ENCODE results near the gene C1orf35. TPM values are rescaled to one million over a fixed set of nuclear protein-coding genes. Genes with fewer than 3 reads are reported as not detected.
A peak's percentile ranks its signal among the peaks of the same experiment; 100 is the strongest.

Gene C1orf35
- total and polyA plus RNA-seq, 9 of the 15 experiments (the other 6 are each of a cell fraction or from before 2014, with no cell fraction given): 3.2 to 48.7 (median 12.5) TPM

DNA sequence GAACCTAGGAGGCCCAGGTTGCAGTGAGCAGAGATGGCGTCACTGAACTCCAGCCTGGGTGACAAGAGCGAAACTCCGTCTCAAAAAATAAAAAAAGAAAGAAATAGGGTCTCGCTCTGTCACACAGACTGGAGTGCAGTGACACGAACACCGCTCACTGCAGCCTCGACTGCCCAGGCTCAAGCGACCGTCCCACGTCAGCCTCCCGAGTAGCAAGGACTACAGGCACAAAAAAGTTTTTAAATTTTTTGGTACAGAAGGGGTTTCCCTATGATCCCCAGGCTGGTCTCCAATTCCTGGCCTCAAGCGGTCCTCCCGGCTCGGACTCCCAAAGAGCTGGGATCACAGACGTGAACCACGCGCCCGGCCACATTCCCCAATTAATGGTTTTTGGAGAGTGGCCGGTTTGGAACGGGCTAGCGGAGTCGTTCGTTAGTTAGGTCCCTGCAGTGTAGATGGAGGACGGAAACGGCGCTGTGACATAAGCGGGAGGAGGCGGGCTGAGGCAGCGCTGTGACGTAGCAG lies 36.3 kb upstream of the C1orf35 start (continued):
- TF ChIP-seq, protein P1, sequence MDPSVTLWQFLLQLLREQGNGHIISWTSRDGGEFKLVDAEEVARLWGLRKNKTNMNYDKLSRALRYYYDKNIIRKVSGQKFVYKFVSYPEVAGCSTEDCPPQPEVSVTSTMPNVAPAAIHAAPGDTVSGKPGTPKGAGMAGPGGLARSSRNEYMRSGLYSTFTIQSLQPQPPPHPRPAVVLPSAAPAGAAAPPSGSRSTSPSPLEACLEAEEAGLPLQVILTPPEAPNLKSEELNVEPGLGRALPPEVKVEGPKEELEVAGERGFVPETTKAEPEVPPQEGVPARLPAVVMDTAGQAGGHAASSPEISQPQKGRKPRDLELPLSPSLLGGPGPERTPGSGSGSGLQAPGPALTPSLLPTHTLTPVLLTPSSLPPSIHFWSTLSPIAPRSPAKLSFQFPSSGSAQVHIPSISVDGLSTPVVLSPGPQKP (CRISPR knock-in tag; IDR thresholded peaks at IDR 0.05): no peak
- TF ChIP-seq ELF4 (CRISPR knock-in tag; IDR thresholded peaks at IDR 0.05) (no peak; the same call in 1 of the 2 replicates), FOXA3 (CRISPR knock-in tag; conservative IDR thresholded peaks at IDR 0.05 in 1 of 2, IDR thresholded peaks at IDR 0.05 in 1 of 2) (peak in 1 of 2 experiments; percentile 38; a peak in 1 of 4 replicates), NFYB (IDR thresholded peaks at IDR 0.05; ENCODE audit: extremely low read depth, insufficient read length) (no peak), FOXM1 (IDR thresholded peaks at IDR 0.05; ENCODE audit: low read depth) (peak; percentile 27; the same call in 1 of the 2 replicates), FOXM1 (CRISPR knock-in tag; IDR thresholded peaks at IDR 0.05; ENCODE audit: low read depth) (no peak), TEAD4 (IDR thresholded peaks at IDR 0.05; ENCODE audit: low read length) (no peak), TEAD4 (CRISPR knock-in tag; IDR thresholded peaks at IDR 0.05; ENCODE audit: borderline replicate concordance) (no peak), ZC3H4 (CRISPR knock-in tag; IDR thresholded peaks at IDR 0.05; ENCODE audit: borderline replicate concordance) (no peak; the same call in 1 of the 2 replicates), ZNF146 (CRISPR knock-in tag; IDR thresholded peaks at IDR 0.05; ENCODE audit: unreplicated experiment) (no peak), ZNF23 (CRISPR knock-in tag; IDR thresholded peaks at IDR 0.05) (peak; percentile 48; the same call in 1 of the 2 replicates), ZNF174 (CRISPR knock-in tag; IDR thresholded peaks at IDR 0.05) (no peak), CBX2 (IDR thresholded peaks at IDR 0.05; ENCODE audit: insufficient read depth, low read length, poor library complexity, severe bottlenecking) (no peak), SMAD3 (CRISPR knock-in tag; conservative IDR thresholded peaks at IDR 0.05) (0 out of 2 replicates have a peak, but pooled peaks have one; percentile 34), CEBPB (tag; IDR thresholded peaks at IDR 0.05) (no peak), ZNF717 (CRISPR knock-in tag; IDR thresholded peaks at IDR 0.05) (no peak), TCFL5 (CRISPR knock-in tag; conservative IDR thresholded peaks at IDR 0.05) (no peak), ATF7 (IDR thresholded peaks at IDR 0.05) (no peak), EGR1 (conservative IDR thresholded peaks at IDR 0.05) (no peak), ZNF232 (CRISPR knock-in tag; IDR thresholded peaks at IDR 0.05) (no peak), ELF1 (tag; IDR thresholded peaks at IDR 0.05) (no peak), TCF3 (CRISPR knock-in tag; IDR thresholded peaks at IDR 0.05) (no peak)
- TF ChIP-seq, protein P2, sequence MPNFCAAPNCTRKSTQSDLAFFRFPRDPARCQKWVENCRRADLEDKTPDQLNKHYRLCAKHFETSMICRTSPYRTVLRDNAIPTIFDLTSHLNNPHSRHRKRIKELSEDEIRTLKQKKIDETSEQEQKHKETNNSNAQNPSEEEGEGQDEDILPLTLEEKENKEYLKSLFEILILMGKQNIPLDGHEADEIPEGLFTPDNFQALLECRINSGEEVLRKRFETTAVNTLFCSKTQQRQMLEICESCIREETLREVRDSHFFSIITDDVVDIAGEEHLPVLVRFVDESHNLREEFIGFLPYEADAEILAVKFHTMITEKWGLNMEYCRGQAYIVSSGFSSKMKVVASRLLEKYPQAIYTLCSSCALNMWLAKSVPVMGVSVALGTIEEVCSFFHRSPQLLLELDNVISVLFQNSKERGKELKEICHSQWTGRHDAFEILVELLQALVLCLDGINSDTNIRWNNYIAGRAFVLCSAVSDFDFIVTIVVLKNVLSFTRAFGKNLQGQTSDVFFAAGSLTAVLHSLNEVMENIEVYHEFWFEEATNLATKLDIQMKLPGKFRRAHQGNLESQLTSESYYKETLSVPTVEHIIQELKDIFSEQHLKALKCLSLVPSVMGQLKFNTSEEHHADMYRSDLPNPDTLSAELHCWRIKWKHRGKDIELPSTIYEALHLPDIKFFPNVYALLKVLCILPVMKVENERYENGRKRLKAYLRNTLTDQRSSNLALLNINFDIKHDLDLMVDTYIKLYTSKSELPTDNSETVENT (CRISPR knock-in tag; IDR thresholded peaks at IDR 0.05): no peak
- TF ChIP-seq, protein P3, sequence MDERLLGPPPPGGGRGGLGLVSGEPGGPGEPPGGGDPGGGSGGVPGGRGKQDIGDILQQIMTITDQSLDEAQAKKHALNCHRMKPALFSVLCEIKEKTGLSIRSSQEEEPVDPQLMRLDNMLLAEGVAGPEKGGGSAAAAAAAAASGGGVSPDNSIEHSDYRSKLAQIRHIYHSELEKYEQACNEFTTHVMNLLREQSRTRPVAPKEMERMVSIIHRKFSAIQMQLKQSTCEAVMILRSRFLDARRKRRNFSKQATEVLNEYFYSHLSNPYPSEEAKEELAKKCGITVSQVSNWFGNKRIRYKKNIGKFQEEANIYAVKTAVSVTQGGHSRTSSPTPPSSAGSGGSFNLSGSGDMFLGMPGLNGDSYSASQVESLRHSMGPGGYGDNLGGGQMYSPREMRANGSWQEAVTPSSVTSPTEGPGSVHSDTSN (CRISPR knock-in tag; IDR thresholded peaks at IDR 0.05; ENCODE audit: low read depth): no peak
- TF ChIP-seq, protein P3 (tag; conservative IDR thresholded peaks at IDR 0.05; ENCODE audit: low read depth): no peak
